Kasumi-1 (cell line): ENCODE results near the gene LSM12.
"Not testable (repeated sequence)": the region's sequence is repeated elsewhere in the genome, so short reads cannot be mapped to it uniquely, and the experiment has no call there.

Source experiments
- DNase-seq, 2 experiments: peaks; one replicate each; lab custom pipeline; 2025; lab: John Stamatoyannopoulos, UW

Gene LSM12

DNA sequence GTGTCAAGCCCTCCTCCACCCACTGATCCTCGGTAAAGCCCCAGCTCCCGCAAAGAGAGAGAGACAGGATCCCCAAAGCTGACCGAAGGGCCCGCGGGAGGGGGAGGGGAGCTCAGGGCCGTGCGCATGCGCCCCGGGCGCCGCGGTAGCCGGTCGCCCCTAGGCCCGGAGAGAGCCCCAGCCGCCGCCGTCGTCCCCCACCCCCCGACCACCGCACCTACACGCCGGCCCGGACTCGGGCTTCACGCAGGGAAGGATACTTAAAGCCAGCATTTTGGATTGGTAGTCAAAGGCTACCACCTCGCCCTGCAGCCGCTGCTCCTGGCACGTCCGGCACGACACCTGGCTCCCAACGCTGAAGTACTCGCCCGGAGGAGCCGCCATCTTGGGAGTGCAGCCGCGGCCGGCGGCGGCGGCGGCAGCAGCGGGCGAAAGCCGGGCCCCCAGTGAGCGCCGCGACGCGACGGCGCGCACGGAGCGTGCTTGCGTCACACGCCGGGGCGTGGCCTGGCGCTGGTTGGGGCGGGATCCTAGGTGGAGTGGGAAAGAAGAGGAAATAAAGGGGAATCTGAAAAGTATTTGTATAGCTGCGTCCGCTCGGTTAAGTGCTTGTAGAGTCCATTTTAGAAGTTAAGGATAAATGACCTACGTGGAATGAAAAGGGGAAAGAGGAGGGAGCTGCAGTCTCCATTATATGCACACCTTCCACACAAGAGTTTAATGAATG is at the start of gene LSM12:
Gene LSM12, minus strand, starts transcription at position 468 of the 727 bp plus-strand sequence. Its CDS starts 84 bp downstream, at position 384.
- peak; percentile 83 to 86 for DNase-seq

DNA sequence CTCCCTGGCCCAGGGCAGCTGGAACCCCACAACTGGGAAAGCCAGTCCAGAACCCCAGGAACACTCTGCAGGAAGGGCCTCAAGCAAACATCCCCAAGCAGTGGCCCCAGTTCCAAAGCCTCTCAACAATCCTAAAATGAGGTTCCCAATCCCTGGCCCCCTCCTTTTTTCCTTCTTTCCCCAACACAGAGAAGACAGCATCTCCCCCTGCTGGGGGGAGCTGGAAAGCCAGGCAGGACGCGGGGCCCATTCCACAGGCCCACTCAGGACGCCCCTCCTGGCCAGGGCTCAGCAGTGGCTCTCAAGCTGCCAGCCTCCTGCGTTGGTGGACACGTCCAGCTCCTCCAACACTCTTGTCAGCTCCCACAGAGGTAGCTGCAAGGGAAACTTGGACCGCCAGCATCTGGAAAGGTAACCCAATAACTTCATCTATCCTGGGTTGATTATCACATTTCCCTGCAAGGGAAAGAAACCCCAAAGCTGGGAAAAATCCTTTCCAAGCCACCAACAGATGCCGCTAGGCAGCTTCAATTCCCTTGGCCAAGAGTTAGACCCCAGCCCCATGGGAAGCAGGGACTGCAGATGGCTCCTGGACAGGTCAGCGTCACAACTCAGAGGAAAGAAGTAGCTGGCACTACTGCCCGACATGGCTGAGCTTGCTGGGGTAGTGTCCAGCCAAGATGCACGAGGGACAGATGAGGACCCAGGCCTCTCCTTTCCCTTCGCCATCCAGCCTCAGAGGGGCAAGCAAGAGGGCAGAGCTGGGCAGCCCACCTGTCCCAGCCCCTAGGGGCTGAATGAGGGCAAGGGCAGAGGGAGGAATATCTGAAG is 49.3 kb upstream of the LSM12 start:
- DNase-seq, result peak; percentile 38 to 46

DNA sequence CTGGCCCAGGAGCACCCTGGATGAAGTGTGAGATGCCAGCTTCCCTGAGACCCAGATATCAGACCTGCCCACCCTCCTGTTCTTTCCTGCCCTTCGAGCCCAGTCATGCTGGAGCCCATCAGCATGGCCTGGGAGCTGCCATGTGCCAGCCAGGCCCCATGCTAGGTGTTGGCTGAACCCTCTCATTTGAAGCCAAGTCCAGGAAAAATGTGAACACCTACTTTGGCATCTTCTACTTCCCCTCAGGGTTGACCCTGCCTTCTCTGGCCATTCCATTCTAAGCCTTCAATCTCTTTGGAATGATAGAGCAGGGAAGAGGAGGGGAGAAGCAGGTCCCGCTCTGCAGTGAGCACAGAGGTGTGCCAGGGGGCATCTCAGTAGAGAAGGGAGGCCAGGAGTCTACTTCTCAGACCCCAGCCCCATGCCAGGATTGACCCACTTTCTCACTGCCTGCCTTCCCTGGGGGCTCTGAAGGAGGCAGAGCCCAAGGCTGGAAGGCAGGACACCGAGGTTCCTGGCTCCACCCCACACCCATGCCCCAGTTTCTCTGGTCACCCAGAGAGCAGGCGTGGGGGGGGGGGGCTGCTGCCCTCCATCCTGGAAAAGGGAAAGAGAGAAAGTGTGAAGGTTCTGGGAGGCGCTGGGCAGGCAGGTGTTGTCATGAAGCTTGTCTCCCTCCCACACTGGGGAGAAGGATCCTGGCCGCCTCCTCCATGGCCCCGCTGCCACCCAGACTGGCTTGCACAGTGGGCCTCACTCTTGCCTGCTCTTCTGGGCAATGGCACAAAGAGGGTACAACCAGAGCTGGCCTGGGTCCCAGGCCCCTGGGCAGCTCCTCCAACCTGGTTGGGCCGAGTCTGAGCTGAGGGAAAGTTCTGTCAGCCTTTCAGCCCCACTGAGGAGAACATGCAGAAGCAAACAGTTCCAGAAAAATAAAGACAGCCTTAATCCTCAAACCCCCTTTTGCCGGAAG is 47.7 kb upstream of the LSM12 start:
- DNase-seq, result no peak

DNA sequence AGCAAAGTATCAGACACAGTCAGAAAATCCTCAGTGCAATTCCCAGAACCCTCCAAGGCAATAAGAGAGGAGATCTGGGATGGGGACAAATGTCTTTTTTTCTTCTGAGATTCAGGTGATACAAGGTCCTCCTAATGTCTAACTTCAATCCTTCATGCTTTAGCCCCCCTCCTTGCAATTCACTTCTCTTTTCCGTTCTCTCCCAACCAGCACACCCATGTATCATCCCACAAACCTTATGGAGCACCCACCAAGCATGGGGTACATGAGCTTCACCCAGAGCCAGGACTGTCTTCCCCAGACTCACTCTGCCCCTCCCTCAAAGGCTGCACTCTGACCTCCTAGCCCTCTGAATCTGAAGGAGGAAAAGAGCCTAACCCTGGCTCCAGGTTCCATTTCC is 46.9 kb upstream of the LSM12 start:
- DNase-seq, result no peak

DNA sequence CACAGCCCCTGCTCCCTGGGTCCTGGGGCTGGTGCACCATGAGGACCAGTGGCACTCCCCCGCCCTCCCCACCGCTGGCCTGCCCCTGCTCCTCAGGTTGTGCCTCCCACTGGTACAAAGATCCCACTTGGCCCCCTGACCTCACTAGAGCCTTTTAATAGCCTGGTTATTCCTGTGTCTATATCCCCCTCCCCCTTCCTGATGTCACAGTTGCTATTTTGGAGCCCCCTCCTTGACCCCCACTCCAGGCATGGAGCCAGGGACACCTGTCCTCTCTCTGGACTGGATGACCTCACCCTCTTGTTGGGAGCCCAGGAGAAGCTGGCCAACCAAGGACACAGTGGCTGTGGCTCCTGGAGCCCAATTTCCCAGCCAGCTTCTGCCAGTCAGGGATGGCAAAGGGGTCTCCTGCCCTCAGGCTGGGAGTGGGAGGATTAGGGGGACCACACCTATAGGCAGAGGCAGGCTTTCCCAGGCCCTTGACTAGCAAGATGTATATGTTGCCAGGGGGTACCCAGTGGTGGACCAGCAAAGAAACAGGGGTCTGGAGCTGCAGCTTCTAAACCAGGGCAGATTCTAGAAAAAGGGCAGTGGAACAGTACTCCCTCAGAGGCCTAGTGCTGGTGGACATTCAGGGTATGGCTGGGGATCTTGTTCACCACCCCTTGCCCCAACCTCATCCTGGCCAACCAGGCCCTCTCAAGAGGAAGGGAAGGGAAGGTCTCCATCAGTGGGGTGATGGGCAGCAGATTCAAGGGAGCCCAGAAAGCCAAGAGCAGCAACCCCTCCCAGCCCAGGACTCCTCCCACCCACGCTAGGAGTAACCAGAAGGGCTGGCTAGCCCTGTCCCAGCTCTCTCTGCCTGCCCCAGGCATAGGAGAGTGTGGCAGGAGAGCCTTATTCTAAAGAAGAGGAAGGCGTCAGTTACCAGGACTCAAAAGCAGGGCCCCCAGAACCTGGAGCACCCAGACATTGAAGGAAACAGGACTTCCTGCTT is 46.1 kb upstream of the LSM12 start:
- no peak for DNase-seq

DNA sequence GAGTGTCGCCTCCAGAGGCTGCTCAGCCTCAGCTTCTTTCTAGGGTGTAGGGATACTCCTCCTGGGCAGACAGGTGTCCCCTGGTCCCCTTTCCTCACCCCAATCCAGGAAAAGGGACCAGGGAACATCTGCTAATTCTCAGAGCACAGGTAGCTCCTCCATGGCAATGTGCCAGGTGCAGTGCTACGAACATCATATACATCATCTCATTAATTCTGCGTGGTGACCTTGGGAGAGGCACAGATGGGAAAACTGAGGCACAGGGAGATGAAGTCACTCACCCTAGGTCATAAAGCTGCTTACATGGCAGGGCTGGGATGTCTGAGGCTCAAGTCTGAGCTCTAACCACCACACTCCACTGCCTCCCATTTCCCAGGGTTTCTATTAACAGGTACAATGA is 45.3 kb upstream of the LSM12 start:
- no peak for DNase-seq

DNA sequence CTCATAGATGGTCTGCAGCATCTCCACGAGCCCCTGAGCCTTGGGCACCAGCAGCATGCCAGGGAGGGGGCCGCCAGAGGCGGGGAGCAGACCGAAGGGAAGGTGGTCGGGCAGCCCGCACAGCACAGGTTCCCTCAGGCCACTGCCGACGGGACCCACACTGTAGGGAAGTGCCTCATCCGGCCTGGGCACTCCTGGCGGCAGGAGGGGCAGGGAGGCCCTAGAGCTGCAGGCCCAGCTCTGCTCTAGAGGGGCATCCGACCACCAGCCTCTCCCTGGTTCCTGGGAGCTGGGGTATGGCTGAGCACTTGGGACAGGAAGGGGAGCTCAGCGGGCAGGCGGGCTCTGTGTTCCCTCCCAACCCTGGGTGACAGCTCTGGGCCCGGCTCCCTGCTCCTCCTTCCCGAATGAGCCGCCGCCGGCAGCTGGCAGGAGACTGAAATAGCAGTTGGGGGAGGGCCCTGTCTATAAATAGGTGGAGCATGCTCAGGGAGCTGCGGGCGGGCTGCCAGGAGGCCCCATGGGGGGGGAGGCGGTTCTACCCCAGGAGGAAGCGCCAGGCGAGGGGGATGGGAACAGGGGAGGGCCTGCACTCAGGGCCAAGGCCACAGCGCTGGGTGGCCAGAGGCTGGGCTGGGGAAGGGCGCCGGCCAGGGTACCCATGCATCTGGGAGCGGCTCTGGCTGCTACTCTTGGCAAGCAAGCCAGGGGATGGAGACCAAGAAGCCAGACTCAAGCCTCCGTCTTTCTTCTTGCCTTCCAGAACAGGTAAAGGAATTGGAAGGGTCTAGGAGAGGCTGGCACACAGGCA is 44.6 kb upstream of the LSM12 start:
- peak; percentile 96 to 97 for DNase-seq

DNA sequence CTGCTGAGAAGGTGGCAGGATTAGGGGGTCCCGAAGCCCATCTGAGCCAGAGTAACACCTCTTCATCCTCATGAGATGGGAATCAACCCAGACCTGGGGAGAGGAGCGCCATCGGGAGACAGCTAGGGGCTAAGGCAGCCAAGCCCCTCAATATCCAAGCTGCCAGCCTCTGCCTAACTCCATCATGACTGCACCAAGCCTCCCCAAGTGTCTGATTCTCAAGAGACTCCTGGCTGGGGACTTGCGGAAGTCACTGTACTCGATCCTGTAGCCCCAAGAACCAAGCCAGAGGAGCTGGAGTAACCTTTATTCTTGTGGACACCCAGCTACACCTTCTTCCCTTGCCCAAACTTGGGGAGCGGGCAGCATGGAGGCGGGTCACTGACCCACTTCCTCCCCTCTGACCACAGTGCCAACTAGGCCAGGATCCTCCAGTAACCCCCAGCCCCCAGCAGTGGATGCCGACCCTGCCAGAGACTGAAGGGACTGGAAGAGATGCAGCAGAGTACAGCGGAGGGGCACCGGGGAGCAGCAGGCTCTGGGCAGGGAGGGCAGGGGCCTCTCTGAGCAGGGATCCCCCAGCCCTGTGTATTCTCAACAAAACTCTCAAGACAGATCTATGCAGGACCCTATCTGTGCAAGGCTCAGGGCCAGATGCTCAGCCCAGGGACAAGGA is 43.7 kb upstream of the LSM12 start:
- DNase-seq, result no peak

DNA sequence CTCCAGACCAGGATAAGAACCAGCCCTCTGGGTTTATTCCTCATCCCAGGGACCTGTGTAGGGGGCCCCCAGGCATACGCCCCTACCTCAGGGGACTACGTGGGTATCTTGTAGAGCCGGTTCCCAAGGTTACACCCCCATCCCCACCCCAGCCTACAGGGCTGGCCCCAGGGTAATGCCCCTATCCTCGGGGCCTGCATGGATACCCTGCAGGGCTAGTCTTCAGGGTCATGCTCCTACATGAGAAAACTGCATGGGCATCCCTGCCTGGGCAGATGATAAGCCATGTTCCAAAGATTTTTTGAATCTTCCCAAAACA is 42.8 kb upstream of the LSM12 start:
- no peak for DNase-seq

DNA sequence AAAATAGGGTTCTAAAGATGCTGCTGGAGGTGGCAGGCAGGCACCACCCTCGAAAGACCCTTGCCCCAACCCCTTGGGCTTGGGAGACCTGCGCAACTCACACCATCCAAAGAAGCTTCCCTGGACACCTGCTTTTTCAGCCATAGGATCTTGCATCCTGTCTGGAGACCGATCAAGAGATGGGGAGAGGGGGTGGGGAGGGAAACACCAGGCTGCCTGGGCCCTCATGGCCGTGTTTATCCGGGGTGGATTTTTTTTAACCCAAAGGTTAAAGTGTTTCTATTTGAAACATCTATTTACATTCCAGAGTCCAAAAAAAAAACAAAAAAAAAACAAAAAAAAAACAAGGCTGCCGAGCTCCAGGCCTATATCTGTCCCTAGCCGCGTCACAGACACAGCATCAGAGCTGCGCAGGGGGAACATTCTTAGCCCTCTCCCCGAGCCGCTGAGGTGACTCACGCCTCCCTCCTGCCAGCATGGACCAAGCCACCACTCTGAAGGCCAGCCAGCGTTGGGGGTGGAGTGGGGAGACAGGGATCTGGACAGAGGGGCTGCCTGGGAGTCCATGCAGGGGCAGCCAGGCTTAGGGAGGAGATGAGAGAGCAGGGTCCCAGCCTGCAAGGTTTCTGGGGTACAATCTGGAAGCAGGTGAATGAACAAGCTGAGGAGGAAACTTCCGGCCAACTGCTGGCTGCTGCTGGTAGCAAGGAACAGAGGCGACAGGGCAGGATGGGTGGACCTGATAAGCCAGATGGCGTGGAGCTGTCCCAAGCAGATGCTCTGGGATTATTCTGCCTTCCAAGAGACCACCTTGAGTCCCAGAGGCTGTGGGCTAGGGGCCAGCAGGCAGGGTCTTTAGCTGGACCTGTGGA is 42.2 kb upstream of the LSM12 start:
- DNase-seq, result no peak

DNA sequence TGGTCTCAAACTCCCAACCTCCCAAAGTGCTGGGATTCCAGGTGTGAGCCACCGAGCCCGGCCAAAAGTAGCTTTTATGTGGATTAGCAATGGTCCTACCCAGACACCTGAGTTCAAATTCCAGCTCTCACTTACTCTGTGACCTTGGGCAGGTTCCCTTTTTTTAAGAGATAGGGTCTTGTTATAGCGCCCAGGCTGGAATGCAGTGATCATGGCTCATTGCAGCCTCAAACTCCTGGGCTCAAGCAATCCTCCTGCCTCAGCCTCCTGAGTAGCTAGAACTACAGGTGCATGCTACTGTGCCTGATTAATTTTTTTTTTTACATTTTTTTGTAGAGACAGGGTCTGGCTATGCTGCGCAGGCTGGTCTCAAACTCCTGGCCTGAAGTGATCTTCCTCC is 40.3 kb upstream of the LSM12 start:
- no peak for DNase-seq

DNA sequence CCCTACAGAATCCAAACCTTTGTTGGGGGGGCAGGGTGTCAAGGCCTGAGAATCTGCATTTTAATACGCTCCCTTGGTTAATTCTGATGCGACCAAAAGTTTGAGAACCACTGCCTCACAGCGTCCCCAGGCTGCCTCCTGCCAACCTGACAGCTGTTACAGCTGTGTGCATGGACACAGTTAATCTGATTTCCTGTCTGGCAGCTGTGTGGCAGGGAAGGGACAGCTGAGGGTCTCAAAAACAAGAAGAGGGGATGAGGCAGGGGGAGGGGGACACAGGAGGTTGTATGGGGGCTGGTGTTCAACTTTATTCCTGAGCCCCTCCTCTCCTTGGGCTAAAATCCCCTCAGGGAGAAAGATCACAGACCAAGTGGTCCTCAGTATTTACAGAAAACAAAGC is 39.5 kb upstream of the LSM12 start:
- no peak for DNase-seq

DNA sequence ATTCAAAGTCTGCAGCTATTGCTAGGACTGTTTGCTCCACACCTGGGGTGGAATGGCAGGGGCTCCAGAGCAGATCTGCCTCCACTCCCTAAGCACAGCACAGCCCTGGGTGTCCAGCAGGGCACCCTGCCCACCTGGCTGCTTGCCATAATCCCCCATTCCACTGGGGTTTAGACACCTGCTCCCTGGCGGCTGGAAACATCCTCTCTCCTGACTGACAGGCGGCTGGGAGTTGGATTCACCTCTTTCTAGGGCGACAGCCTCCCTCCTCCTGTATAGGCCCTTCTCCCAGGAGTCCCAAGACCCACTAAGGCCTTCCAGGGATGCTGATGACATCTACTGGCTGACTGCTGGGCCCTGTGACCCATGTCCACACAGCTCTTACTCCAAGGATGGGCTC is 39.0 kb upstream of the LSM12 start:
- DNase-seq, result no peak

DNA sequence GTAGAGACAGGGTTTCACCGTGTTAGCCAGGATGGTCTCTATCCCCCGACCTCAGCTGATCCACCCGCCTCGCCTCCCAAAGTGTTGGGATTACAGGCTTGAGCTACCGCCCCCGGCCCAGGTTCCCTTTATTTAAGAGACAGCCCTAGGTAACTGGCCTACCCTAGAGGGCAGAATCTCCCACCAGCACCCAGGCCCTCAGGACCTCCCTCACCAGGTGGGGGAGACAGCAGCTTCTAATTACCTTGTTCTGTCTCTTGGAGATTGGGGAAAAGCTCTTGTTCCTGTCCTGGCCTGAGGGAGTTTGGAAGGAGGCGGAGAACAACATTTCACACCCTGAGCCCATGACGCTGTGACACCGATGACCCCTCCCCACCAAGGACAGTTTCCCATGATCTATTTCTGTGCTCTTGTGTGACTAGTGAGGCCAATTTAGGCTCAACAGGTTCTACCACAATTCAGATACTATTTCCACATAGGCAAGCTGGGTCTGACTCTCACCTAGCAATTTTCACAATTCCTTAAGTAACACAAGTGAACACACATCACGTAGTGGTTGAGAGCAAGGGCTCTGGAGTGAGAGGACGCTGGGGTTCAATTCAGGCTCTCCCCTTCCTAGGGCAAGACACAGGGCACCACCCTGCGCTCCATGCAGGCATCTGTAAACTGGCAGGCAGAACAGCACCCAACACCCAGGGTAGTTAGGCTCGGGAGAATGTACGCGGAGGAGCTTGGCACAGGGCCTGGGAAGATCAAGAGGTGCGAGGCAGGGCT is 36.6 kb upstream of the LSM12 start:
- DNase-seq, result no peak

DNA sequence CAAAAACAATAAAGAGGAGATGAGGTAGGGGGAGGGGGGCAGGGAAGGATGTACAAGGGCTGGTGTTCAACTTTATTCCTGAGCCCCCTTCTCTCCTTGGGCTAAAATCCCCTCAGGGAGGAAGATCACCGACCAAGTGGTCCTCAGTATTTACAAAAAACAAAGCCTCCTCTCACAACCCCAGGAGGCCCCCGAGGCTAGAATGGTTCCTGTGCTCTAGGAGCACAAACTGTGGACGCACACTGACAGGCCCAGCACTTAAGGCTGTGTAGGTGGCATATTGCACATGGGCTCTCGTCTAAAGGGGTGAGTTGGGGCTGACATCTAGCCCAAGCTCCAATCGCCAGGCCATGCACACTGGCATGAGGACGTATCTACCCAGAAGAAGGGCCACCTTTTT is 35.4 kb upstream of the LSM12 start:
- not testable (repeated sequence) for DNase-seq

DNA sequence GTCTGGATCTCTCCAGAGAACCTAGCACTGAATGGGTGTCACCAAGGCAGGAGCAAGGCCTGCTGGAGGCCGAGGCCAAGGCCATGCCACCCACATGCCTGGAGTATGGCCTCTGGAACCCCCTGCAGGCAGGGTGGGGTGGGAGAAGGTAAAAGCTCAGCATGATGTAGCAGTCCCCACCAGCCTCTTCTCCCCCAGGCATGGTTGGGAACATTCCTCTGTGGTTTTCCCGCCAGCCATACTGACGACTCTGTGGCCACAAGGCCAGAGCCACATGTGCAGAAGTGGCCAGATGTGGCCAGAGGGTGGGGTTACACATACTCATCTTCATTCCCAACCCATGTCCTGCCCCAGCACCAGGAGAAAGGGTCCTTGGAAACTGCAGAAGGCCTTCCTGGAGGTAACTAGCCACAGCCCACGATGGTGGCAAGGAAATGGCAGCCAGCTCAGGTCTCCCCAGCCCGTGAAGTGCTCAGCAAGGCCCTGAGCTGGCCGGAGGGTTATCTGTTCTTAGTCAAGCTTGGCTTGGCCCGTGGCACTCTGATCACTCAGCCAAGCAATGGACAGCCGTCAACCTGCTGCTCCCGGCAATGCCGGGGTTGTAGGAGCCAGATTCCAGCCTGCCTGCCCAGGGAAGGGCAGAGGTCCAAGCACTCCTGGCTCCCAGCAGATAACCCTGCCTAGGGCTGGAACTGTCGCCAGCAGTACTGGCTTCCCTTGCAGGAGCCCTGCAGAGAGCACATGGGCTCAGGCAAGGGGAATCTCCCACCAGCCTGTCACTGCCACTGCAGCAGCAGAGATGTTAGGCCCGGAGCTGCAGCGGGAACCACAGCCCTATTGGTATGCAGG is 30.9 kb upstream of the LSM12 start:
- no peak for DNase-seq
